Right lobe of liver (tissue), 6 donors: ENCODE data around the gene DIRAS1. TPM values are rescaled to one million over a fixed set of nuclear protein-coding genes. Genes with fewer than 3 reads are reported as not detected.

Source experiments
- ATAC-seq, 4 donors: fragments of 200-7000 bp; cut with Tn5 transposase; one replicate each; pipeline ENCODE4 v1.9.1; 2020; ENCODE audit warnings: mild to moderate bottlenecking in 4 of 4, moderate library complexity in 4 of 4
- DNase-seq, 3 donors: peaks; one replicate each; pipeline ENCODE4 v3.0.0-alpha.2; 2020
- H3K27ac ChIP-seq, 3 donors: fragments of 200-600 bp; one replicate each; pipeline ENCODE4 v1.8.0; 2022
- H3K27me3 ChIP-seq, 2 donors: fragments of 200-600 bp; one replicate each; pipeline ENCODE4 v1.8.0; 2022
- H3K36me3 ChIP-seq, 4 donors: fragments of 200-600 bp; sonication (generic) in 1 of 4; one replicate each; pipeline versions ENCODE4 v1.5.1 to v1.8.0; 2017 to 2022; ENCODE audit warnings: control low read depth in 1 of 4
- H3K4me1 ChIP-seq, 4 donors: fragments of 200-600 bp; sonication (generic) in 1 of 4; one replicate each; pipeline versions ENCODE4 v1.5.1 to v1.8.0; 2017 to 2022; ENCODE audit warnings: control low read depth in 1 of 4
- H3K4me3 ChIP-seq, 3 donors: fragments of 200-600 bp; one replicate each; pipeline ENCODE4 v1.8.0; 2022
- H3K9me3 ChIP-seq, 4 donors: fragments of 200-600 bp; sonication (generic) in 1 of 4; one replicate each; pipeline versions ENCODE4 v1.5.1 to v1.8.0; 2017 to 2022; ENCODE audit warnings: control low read depth in 1 of 4
- POLR2A ChIP-seq: fragments of 450-650 bp; IDR thresholded peaks from one replicate; pipeline ENCODE4 v1.6.1; 2017; ENCODE audit warnings: antibody characterized with exemption, mild to moderate bottlenecking
- WGBS: methylation state at CpG from one replicate; pipeline ENCODE4 v1.1.6; 2018; ENCODE audit warnings: low coverage, low lambda C conversion rate; ENCODE audit not compliant: insufficient coverage; ENCODE audit errors: missing lambda C conversion rate; 5-methylcytosine and 5-hydroxymethylcytosine counted together
- intact Hi-C, 2 donors: fragments of 100-400 bp; cut with DNase I; formaldehyde crosslinking; loops; one replicate each; pipeline versions ENCODE4 v1.11.2 to v1.14.1; 2022
- total RNA-seq, 6 experiments: library from RNA; depleted of rRNA in 2 of 6; stranded (reverse); fragments of >200 nt in 2 of 6; fragmentation: NEBNext Ultra II Directional in 3 of 6; extraction: Animal tissue kit (Norgen Biotek cat#: 25700) in 3 of 6; gene quantifications; one replicate each; pipeline versions ENCODE4 v1.1.0 to v1.2.4, GENCODE V29; 2016 to 2023
- TF ChIP-seq, protein P1 (sequence below), 4 donors: fragments of 200-600 bp in 3 of 4; fragments of 450-650 bp in 1 of 4; IDR thresholded peaks; one replicate each; pipeline versions ENCODE4 v1.5.1 to v1.8.0; 2016 to 2022; ENCODE audit warnings: antibody characterized with exemption in 4 of 4, mild to moderate bottlenecking in 2 of 4
- donor health status: DM: no; HTN: yes; CAD: no.
- donor health status: DM: no; HTN: no; CAD: no.
- donor health status: DM: no; HTN: no; CAD: no.
- donor health status: DM: no; HTN: yes; CAD: no.
- donor health status: DM: no; HTN: yes; CAD: no.

The DIRAS1 gene
- total RNA-seq, 6 experiments from 2014 or later: 0.19 to 1.6 TPM; not detected in 4

DNA sequence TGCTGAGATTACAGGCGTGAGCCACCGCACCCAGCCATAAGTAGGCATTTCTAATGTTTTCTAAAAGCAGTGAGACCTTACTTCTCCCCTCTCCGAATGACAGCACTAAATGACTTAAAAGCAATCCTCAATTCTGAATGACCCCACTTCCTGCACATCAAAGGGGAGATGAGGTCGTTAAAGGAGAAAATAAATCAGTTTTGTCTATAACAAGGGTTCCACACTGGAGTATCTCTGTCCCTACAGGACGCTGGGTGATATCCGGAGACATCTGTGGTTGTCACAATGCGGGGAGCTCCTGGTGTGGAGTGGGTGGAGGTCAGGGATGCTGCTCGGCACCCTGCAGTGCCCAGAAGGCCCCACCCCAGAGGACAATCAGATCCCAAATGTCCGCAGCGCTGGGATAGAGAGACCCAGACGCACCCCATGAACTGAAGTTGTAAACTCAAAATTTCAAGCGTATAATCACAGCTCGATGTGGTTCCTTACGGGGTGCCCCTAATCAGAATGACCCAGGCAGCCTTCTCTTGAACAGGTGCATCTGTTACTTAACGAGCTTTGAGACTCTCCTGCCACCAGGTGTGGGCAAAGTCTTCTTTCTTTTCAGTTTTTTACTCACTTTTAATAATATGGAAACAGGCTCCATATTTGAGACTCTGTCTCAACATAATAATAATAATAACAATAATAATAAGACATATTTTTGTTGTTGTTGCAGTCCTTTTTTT, 21.6 kb downstream of the DIRAS1 start:
- no peaks in the 10 kb centered on the region for H3K9me3 ChIP-seq
- TF ChIP-seq POLR2A: no peak
- TF ChIP-seq, protein P1, sequence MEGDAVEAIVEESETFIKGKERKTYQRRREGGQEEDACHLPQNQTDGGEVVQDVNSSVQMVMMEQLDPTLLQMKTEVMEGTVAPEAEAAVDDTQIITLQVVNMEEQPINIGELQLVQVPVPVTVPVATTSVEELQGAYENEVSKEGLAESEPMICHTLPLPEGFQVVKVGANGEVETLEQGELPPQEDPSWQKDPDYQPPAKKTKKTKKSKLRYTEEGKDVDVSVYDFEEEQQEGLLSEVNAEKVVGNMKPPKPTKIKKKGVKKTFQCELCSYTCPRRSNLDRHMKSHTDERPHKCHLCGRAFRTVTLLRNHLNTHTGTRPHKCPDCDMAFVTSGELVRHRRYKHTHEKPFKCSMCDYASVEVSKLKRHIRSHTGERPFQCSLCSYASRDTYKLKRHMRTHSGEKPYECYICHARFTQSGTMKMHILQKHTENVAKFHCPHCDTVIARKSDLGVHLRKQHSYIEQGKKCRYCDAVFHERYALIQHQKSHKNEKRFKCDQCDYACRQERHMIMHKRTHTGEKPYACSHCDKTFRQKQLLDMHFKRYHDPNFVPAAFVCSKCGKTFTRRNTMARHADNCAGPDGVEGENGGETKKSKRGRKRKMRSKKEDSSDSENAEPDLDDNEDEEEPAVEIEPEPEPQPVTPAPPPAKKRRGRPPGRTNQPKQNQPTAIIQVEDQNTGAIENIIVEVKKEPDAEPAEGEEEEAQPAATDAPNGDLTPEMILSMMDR (IDR thresholded peaks at IDR 0.05): no peak
- DNase-seq: no peak
- no peaks in the 10 kb centered on the region for H3K27me3 ChIP-seq
- no peak for ATAC-seq
- H3K4me3 ChIP-seq: no peak overlapping the region
- H3K4me1 ChIP-seq: peaks cover 0 to 3% (median 0%) of the 10 kb centered on the region in 4 donors
- H3K27ac ChIP-seq: no peak overlapping the region
- intact Hi-C loops: no loop called here
- H3K36me3 ChIP-seq: no peaks in the 10 kb centered on the region
- WGBS: 80% methylated on average over 8 of the region's 15 CpGs

DNA sequence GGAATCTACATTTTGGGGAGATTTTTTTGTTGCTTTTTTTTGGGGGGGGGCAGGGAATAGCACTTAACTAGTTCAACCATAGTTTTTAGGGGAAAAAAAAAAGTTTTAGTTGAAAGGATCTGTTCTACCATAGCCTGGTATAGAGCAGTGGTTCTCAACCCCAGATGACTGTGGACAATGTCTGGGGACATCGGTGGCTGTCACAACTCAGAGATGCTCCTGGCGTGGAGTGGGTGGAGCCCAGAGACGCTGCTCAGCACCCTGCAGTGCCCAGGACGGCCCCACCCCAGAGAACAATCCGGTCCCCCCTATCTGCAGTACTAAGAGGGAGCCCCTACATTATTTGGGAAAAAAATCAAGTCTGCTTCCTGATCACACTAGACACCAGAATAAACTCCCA, 27.0 kb downstream of the DIRAS1 start:
- Histone ChIP-seq H3K36me3 (no peaks in the 10 kb centered on the region), H3K9me3 (no peaks in the 10 kb centered on the region), H3K27me3 (no peaks in the 10 kb centered on the region), H3K4me3 (no peak overlapping the region), H3K27ac (no peak overlapping the region), H3K4me1 (no peaks in the 10 kb centered on the region)
- DNase-seq: no peak
- ATAC-seq: no peak
- TF ChIP-seq POLR2A: no peak
- TF ChIP-seq, protein P1 (IDR thresholded peaks at IDR 0.05): no peak
- intact Hi-C loops: no loop called here
- WGBS: no CpG with 5 or more reads among the region's 5 CpGs

DNA sequence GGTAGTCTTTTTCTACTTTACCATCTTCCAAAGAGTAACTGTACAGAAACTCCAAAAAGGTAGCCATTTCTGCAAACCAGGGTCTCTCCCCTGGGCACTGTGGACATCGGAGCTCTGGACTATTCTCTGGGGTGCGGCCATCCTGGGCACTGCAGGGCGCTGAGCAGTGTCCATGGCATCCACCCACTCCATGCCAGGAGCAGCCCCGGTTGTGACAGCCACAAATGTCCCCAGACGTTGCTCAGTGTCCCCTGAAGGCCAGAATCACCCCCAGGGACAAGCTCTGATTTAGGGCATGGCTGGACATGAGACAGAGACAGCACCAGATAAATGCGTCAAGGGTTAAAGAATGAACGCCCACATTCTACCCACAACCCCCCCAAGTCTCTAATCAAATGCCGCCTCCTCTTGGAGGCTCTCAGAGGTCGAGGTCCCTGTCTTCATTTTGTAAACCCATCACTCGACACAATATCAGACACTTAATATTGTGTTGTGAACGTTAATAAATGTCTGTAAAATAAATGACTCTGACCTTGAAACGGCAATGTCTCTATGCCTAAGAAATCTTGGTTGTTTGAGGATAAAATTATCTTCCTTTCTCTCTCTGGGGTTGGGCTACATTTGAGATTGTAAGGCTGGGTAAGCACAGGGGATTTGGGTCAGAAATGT, 27.5 kb downstream of the DIRAS1 start:
- TF ChIP-seq, protein P1 (IDR thresholded peaks at IDR 0.05): no peak
- no peak for TF ChIP-seq POLR2A
- no peak for ATAC-seq
- intact Hi-C loops: no loop called here
- no peaks in the 10 kb centered on the region for H3K27me3 ChIP-seq
- no peak overlapping the region for H3K4me3 ChIP-seq
- no peak overlapping the region for H3K27ac ChIP-seq
- no peak for DNase-seq
- WGBS: 54% methylated on average over 7 of the region's 12 CpGs
- H3K36me3 ChIP-seq: no peaks in the 10 kb centered on the region
- no peaks in the 10 kb centered on the region for H3K4me1 ChIP-seq
- no peaks in the 10 kb centered on the region for H3K9me3 ChIP-seq

DNA sequence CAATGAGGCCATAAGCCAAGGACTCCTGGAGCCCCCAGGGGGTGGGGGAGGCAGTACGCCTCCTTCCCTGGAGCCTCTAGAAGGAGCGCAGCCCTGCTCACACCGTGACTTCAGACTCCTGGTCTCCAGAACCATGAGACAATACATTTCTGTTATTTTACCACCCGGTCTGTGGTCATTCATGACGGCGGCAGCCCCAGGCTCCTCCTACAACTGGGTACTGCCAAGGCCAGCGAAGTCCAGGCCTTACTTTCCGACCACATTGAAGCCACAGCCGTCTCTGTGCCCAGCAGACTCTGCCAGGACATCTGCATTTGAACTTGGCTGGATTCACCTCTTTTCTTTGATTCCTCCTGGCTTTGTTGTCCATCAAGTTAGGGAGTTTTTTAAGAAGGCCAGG, 29.2 kb downstream of the DIRAS1 start:
- intact Hi-C loops: no loop called here
- no peaks in the 10 kb centered on the region for H3K36me3 ChIP-seq
- DNase-seq (no peak), ATAC-seq (no peak)
- no peak overlapping the region for H3K4me3 ChIP-seq
- no peak overlapping the region for H3K27ac ChIP-seq
- no peaks in the 10 kb centered on the region for H3K9me3 ChIP-seq
- no peaks in the 10 kb centered on the region for H3K4me1 ChIP-seq
- 90% methylated on average over 4 of the region's 9 CpGs for WGBS
- no peak for TF ChIP-seq POLR2A
- TF ChIP-seq, protein P1 (IDR thresholded peaks at IDR 0.05): no peak
- H3K27me3 ChIP-seq: no peaks in the 10 kb centered on the region
